Activated CD4-positive, alpha-beta T cell treated with anti-CD3 and anti-CD28 coated beads, Interleukin-2, amount 50 U/mL, for 1 hour (primary cell): ENCODE measurements around the gene PMPCA.

ENCODE experiments used
- DNase-seq: peaks from one replicate; pipeline ENCODE4 v3.0.0-alpha.2; 2020

The PMPCA gene

GRCh38 chr9:136438548-136439480, 28.4 kb downstream of the PMPCA start:
- peak; percentile 49 for DNase-seq

- peak; percentile 82 for DNase-seq
Measured at GRCh38 chr9:136439481-136440408, 29.3 kb downstream of the PMPCA start, which contains the start of gene INPP5E. TSS of gene INPP5E (minus strand) at chr9:136439845. CDS start at chr9:136439419, 426 bp downstream.

- DNase-seq: no peak
Measured at GRCh38 chr9:136441191-136441680, 30.8 kb downstream of the PMPCA start.

GRCh38 chr9:136441681-136442245, 31.3 kb downstream of the PMPCA start:
- DNase-seq: no peak

GRCh38 chr9:136442265-136442664, 31.8 kb downstream of the PMPCA start:
- no peak for DNase-seq

- no peak for DNase-seq
Measured at GRCh38 chr9:136443087-136443486, 32.6 kb downstream of the PMPCA start.

GRCh38 chr9:136443687-136444086, 33.2 kb downstream of the PMPCA start:
- no peak for DNase-seq

DNA sequence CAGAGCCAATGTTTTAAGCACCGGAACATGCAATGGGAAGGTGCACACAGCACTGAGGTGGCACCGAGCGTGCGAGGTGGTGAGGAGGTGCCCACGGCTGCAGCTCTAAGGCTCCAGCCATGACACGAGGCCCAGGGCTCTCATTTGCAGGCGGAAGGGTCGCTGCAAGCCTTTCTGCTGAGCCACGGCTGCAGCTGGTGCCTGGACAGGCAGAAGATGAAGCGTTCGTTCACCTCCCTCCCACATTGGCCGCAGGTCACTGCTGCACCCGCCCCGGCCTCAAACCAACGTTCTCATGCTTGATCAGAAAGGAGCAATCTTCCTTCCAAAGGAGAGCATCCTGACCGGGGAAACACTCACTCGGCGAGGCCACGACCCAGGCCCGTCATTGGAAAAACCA, 33.6 kb downstream of the PMPCA start:
- DNase-seq: no peak

- DNase-seq: no peak
Measured at GRCh38 chr9:136445799-136446198, 35.3 kb downstream of the PMPCA start.

DNA sequence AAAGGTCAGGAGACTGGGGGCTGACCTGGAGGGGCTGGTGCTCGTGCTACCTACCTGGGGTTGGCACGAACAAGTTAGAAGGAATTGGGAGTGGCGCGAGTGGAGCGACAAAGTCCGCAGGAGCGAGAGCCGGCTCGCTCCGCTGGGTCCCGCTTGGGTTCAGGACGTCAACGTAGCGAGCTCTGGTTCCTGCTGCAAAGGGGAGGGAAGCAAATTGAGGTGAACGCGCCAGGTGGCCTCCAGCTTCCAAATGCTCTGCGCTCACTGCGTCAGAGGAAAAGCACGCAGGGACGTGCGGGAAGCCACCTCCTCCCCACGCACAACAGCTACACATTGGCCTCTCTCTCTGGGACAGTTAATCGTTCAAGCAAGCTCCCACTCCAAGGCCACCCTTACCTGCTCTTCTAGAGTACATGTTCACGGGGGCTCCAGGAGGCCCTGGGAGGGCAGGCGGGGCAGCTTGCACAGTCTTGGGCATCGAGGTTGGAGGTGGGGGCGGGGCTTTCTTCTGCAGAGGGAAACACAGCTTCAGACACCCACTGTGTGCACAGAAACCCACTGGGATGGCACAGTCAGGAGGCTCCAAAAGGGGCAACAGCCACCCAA, 36.8 kb downstream of the PMPCA start:
- DNase-seq: no peak

DNA sequence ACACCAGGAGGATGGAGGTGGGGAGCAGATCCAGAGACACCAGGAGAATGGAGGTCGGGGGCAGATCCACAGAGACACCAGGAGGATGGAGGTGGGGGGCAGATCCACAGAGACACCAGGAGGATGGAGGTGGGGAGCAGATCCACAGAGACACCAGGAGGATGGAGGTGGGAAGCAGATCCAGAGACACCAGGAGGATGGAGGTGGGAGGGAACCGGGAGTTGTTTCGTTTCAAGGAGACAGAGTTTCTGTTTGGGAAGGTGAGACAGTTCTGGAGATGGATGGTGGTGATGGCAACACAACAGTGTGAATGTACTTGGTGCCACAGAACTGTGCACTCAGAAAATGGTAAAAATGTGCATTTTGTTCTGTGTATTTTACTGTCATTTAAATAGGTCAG, 38.2 kb downstream of the PMPCA start:
- no peak for DNase-seq

DNA sequence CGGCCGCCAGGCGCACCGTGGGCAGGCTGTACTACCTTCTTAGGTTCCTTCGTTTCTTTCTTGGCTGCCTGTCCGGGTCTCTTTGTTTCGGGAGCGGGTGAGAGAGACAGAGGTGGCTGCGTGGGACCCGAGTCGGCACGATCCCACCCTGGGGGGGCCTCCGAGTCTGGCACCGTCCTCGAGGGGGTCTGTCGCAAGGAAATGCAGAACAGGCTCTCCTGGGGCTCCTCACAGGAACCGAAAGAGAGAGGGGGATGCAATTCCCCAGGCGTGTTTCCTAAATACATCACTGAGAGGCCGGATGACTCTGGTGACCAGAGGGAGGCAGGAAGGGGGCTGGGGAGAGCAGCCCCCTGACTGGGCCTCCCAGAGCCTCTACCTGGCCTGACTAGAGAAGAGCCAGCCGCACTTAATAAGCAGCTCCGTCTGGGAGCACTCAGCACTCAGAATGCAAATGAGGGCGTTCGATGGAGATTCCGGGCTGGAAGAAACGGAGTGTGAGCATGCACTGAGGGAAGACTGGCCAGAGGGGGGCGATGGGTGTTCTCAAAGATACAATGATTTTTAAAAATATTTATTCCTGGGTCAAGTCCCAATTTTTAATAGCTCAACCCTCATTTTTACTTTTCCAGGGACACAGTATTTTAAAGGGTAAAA, 40.9 kb downstream of the PMPCA start:
- DNase-seq: no peak

DNA sequence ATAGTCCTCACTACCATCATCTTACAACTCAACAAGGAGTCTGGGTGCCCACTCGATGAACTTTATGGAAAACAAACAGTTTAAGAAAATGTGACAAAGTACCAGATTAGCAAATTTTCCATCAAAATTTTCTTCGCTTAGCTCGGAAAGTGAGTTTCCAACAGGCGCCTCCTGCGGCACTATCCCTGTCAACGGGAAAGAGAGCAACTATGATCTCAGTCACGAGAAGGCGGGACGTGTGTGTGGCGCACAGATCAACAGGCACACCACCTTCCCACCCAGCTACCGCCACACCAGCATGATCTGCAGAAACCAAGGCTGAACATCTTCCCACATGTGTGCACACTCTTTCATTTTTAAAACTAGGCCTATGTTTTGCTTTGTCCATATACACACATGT, 42.9 kb downstream of the PMPCA start:
- no peak for DNase-seq

GRCh38 chr9:136454026-136454796, 43.8 kb downstream of the PMPCA start:
- no peak for DNase-seq

GRCh38 chr9:136455043-136456002, 44.9 kb downstream of the PMPCA start:
- no peak for DNase-seq

- no peak for DNase-seq
Measured at GRCh38 chr9:136456258-136456657, 45.8 kb downstream of the PMPCA start.

- no peak for DNase-seq
Measured at GRCh38 chr9:136457326-136457725, 46.9 kb downstream of the PMPCA start.

- DNase-seq: no peak
Measured at GRCh38 chr9:136459425-136459824, 49.0 kb downstream of the PMPCA start.

GRCh38 chr9:136460772-136461325, 50.4 kb downstream of the PMPCA start:
- DNase-seq: no peak

GRCh38 chr9:136462664-136463063, 52.2 kb downstream of the PMPCA start:
- DNase-seq: no peak
